OCI-LY3 (cell line): ENCODE measurements around the gene GPR31.

Experiments used
- H2AFZ ChIP-seq: fragments of 200-600, 300-600 bp; shearing (Covaris generic); 2 replicates; pipeline ENCODE4 v1.6.0; 2014; ENCODE audit warnings: antibody characterized with exemption, low read depth, low read length
- H3K27ac ChIP-seq: fragments of 200-600, 300-600 bp; sonication (generic); 2 replicates; pipeline ENCODE4 v1.5.1; 2014; ENCODE audit warnings: mild to moderate bottlenecking, low read length, moderate library complexity, mixed read lengths
- H3K27me3 ChIP-seq: fragments of 200-600, 300-600 bp; sonication (generic); 2 replicates; pipeline ENCODE4 v1.6.1; 2014; ENCODE audit warnings: low read depth, low read length, mixed read lengths
- H3K36me3 ChIP-seq: fragments of 200-600, 300-600 bp; sonication (generic); replicated peaks from 2 replicates; pipeline ENCODE3; 2014; ENCODE audit warnings: low read depth, low read length, mixed read lengths
- H3K4me1 ChIP-seq: fragments of 300-600, 200-600 bp; sonication (generic); 2 replicates; pipeline ENCODE4 v1.6.1; 2014; ENCODE audit warnings: low read length, mixed read lengths
- H3K4me2 ChIP-seq: fragments of 200-600, 300-600 bp; sonication (generic); 2 replicates; pipeline ENCODE4 v1.6.1; 2014; ENCODE audit warnings: low read length, mixed read lengths
- H3K4me3 ChIP-seq: fragments of 300-600, 200-600 bp; sonication (generic); 2 replicates; pipeline ENCODE4 v1.5.1; 2014; ENCODE audit warnings: antibody characterized with exemption, mild to moderate bottlenecking, low read length, moderate library complexity
- H3K79me2 ChIP-seq: fragments of 300-600, 200-600 bp; shearing (Covaris generic); 2 replicates; pipeline ENCODE4 v1.6.1; 2014; ENCODE audit warnings: mild to moderate bottlenecking, low read length, mixed read lengths
- H3K9ac ChIP-seq: fragments of 300-600, 200-600 bp; shearing (Covaris generic); 2 replicates; pipeline ENCODE4 v1.6.0; 2014; ENCODE audit warnings: mild to moderate bottlenecking, low read length, moderate library complexity
- H3K9me3 ChIP-seq: fragments of 200-600, 300-600 bp; shearing (Covaris generic); 2 replicates; pipeline ENCODE4 v1.6.1; 2014; ENCODE audit warnings: low read length, mixed read lengths; ENCODE audit not compliant: insufficient read depth
- H4K20me1 ChIP-seq: fragments of 200-600, 300-600 bp; sonication (generic); 2 replicates; pipeline ENCODE4 v1.6.1; 2016; ENCODE audit warnings: low read length, mixed read lengths; ENCODE audit not compliant: insufficient read depth
- CTCF ChIP-seq: fragments of 200-600, 300-600 bp; sonication (generic); IDR thresholded peaks from 2 replicates; pipeline ENCODE4 v1.5.1; 2014; ENCODE audit warnings: antibody characterized with exemption, low read length, low read depth
- EZH2phosphoT487 ChIP-seq: fragments of 200-600 bp; shearing (Covaris generic); IDR thresholded peaks from 2 replicates; pipeline ENCODE4 v1.6.1; 2018; ENCODE audit warnings: antibody characterized with exemption, mixed run types, low read depth

GPR31 gene

DNA sequence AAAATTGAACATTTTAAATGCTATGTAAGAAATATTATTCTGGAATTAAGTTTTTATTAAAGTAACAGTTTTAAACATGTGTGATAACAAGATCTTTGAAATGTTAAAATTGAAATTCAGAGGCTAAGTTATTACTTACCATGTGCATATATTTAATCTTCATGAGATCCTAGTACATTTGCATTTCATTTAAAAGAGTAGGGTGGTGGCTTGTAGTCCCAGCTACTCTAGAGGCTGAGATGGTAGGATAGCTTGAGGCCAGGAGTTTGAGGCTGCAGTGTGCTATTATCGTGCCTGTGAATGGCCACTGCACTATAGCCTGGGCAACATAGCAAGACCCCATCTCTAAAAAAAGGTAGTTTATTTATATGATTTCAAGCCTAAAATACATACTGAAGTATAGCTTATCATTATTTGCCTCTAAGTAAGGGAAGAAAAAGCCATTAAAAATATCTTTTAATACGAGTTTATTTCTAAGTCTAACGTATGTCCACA, 31.9 kb downstream of the GPR31 start:
- H3K4me3 ChIP-seq = no peak overlapping the region
- no peak overlapping the region for H3K9ac ChIP-seq
- H3K4me2 ChIP-seq = no peak overlapping the region
- H3K27ac ChIP-seq = no peak overlapping the region
- peaks cover 60% of the 10 kb centered on the region for H3K4me1 ChIP-seq
- no peak overlapping the region for H2AFZ ChIP-seq
- no peaks in the 10 kb centered on the region for H3K9me3 ChIP-seq
- no peaks in the 10 kb centered on the region for H3K36me3 ChIP-seq
- no peaks in the 10 kb centered on the region for H4K20me1 ChIP-seq
- no peaks in the 10 kb centered on the region for H3K79me2 ChIP-seq
- peaks cover 28% of the 10 kb centered on the region for H3K27me3 ChIP-seq
- TF ChIP-seq EZH2phosphoT487 (no peak), CTCF (no peak)

DNA sequence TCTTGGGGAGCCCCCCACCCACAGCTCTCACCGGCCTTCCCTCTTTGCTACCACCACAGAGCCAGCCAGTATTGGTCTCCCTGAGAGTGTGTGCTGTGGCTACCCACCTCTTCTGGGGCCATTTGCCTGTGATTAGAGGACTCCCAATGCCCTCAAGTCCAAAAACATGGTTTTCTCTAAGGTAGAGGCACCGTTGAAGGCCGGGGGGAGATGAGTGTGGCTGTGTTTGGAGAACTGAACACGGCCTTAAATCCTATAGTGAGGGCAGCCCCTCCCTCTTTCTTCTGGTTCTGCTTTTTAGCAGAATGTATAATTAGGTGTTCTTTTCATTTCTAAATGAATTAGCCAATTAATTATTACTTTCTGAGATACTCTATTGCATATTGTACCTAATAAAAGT, 32.4 kb downstream of the GPR31 start:
- Histone ChIP-seq H3K36me3 (no peaks in the 10 kb centered on the region), H3K4me3 (no peak overlapping the region), H3K9me3 (no peaks in the 10 kb centered on the region), H2AFZ (no peak overlapping the region), H4K20me1 (no peaks in the 10 kb centered on the region), H3K4me1 (peaks cover 63% of the 10 kb centered on the region), H3K27ac (no peak overlapping the region), H3K27me3 (peaks cover 33% of the 10 kb centered on the region), H3K4me2 (peak overlapping the region; percentile 36), H3K79me2 (no peaks in the 10 kb centered on the region), H3K9ac (no peak overlapping the region)
- TF ChIP-seq CTCF = no peak
- no peak for TF ChIP-seq EZH2phosphoT487

GRCh38 chr6:167124753-167125152, 33.0 kb downstream of the GPR31 start:
- Histone ChIP-seq H3K4me1 (peaks cover 60% of the 10 kb centered on the region), H3K4me3 (no peak overlapping the region), H4K20me1 (no peaks in the 10 kb centered on the region), H3K27me3 (peaks cover 34% of the 10 kb centered on the region), H3K36me3 (no peaks in the 10 kb centered on the region), H3K9me3 (peaks cover 3% of the 10 kb centered on the region; the same call in 1 of the 2 replicates), H3K4me2 (no peak overlapping the region), H3K9ac (no peak overlapping the region), H3K79me2 (no peaks in the 10 kb centered on the region), H2AFZ (no peak overlapping the region), H3K27ac (no peak overlapping the region)
- no peak for TF ChIP-seq CTCF
- TF ChIP-seq EZH2phosphoT487 = no peak

- no peak within 1 kb of the TSS for H2AFZ ChIP-seq
- no peak for TF ChIP-seq EZH2phosphoT487
- TF ChIP-seq CTCF = no peak
- peaks cover 3% of the 10 kb centered on the region; the same call in 1 of the 2 replicates for H3K9me3 ChIP-seq
- H3K4me2 ChIP-seq = peak within 1 kb of the TSS; percentile 57
- peaks cover 46% of the 10 kb centered on the region for H3K27me3 ChIP-seq
- H3K79me2 ChIP-seq = no peaks in the 10 kb centered on the region
- H3K36me3 ChIP-seq = peaks cover 2% of the 10 kb centered on the region
- peak within 1 kb of the TSS; percentile 33 for H3K4me3 ChIP-seq
- H3K9ac ChIP-seq = no peak within 1 kb of the TSS
- H3K4me1 ChIP-seq = peaks cover 66% of the 10 kb centered on the region
- no peaks in the 10 kb centered on the region for H4K20me1 ChIP-seq
- H3K27ac ChIP-seq = no peak within 1 kb of the TSS
Measured at GRCh38 chr6:167122827-167123657, 34.7 kb downstream of the GPR31 start, which contains the start of gene CCR6. CCR6 (plus strand) TSS chr6:167123096; CDS start chr6:167136135, 13,039 bp downstream.
